Sigmoid colon (tissue), 7 donors: ENCODE results near the gene RNF8. TPM values are rescaled to one million over a fixed set of nuclear protein-coding genes. Genes with fewer than 3 reads are reported as not detected.

Source experiments
- DNase-seq: peaks from one replicate; pipeline ENCODE4 v3.0.0-alpha.2; 2019
- H3K27ac ChIP-seq, 4 donors: fragments of 200-600 bp; sonication (generic); one replicate each; pipeline ENCODE4 v1.5.1; 2016 to 2019; ENCODE audit warnings: mild to moderate bottlenecking in 1 of 4
- H3K27me3 ChIP-seq, 3 donors: fragments of 200-600 bp; sonication (generic); one replicate each; pipeline ENCODE4 v1.5.1; 2019; ENCODE audit warnings: mild to moderate bottlenecking in 1 of 3
- H3K36me3 ChIP-seq, 4 donors: fragments of 200-600 bp; sonication (generic); one replicate each; pipeline ENCODE4 v1.5.1; 2016 to 2019
- H3K4me1 ChIP-seq, 4 donors: fragments of 200-600 bp; sonication (generic); one replicate each; pipeline ENCODE4 v1.5.1; 2017 to 2019
- H3K4me3 ChIP-seq, 4 donors: fragments of 200-600 bp; sonication (generic); one replicate each; pipeline ENCODE4 v1.5.1; 2017 to 2019; ENCODE audit warnings: mild to moderate bottlenecking in 2 of 4, moderate library complexity in 1 of 4
- H3K9me3 ChIP-seq, 4 donors: fragments of 200-600 bp in 3 of 4; sonication (generic) in 3 of 4; one replicate each; pipeline versions ENCODE4 v1.5.1 to v1.6.1; 2013 to 2019
- EP300 ChIP-seq, 4 donors: sonication (generic); formaldehyde crosslinking; IDR thresholded peaks; one replicate each; pipeline ENCODE4 v1.6.1; 2017; ENCODE audit warnings: antibody characterized with exemption in 4 of 4
- POLR2A ChIP-seq, 2 donors: fragments of 450-650 bp; IDR thresholded peaks; one replicate each; pipeline ENCODE4 v1.6.1; 2016; ENCODE audit warnings: antibody characterized with exemption in 2 of 2, mild to moderate bottlenecking in 2 of 2, moderate library complexity in 2 of 2
- POLR2AphosphoS5 ChIP-seq, 4 donors: sonication (generic); formaldehyde crosslinking; IDR thresholded peaks; one replicate each; pipeline ENCODE4 v1.6.1; 2017; ENCODE audit warnings: antibody characterized with exemption in 4 of 4
- WGBS, 2 donors: extraction: QIAGEN DNeasy Blood & Tissue Kit; methylation state at CpG; one replicate each; pipeline ENCODE4 v1.1.7; 2013; 5-methylcytosine and 5-hydroxymethylcytosine counted together
- intact Hi-C: fragments of 100-400 bp; cut with DNase I; formaldehyde crosslinking; loops from one replicate; pipeline ENCODE4 v1.15.1; 2023
- polyA plus RNA-seq, 3 donors: library from polyadenylated mRNA; stranded (reverse); fragments of 200-250 nt; gene quantifications; one replicate each; pipeline ENCODE4 v1.2.3, GENCODE V29; 2013
- total RNA-seq, 4 donors: library from RNA; depleted of rRNA; stranded (reverse); fragments of >200 nt; gene quantifications; one replicate each; pipeline ENCODE4 v1.1.0, GENCODE V29; 2016
- TF ChIP-seq, protein P1 (sequence below), 4 experiments: fragments of 450-650 bp in 3 of 4; fragments of 200-600 bp in 1 of 4; IDR thresholded peaks; one replicate each; pipeline ENCODE4 v1.5.1; 2016 to 2019; ENCODE audit warnings: antibody characterized with exemption in 4 of 4, mild to moderate bottlenecking in 3 of 4, moderate library complexity in 2 of 4
- donor health status: healthy with polysubstance abuse.
- donor health status: Bipolar disorder and iron deficiency.
- donor health status: healthy.

Gene RNF8
- total and polyA plus RNA-seq, 7 donors, result 8.8 to 18.5 (median 11.6) TPM

DNA sequence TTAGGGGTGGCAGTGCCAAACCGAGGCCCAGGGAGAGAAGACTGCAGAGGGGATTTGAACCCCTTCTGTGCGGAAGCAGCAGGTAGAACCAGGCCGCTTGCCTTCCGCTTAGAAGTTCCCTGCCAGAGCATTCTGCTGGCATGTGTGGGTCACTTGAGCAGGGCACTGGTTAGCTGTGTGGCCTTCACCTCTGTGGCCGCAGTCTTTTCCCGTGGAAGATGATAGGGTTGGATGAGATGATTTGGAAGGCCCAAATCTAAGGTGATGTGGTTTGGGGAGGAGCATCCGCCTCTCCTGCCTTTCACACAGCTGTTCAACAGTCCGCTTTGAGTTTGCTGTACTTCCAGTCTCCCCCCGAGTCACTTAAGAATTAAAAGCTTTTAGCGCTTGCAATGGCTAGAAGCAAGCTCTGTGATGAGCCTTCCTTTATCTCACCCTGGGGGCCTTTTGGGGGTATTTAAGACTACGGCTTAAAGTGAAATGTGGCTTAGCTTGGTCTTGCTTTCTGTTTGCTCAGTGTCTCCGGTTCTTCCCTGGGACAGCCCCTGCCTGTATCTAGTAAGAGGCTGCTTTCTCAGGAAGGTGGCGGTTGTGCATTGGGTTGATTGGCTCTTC, 80.0 kb downstream of the RNF8 start:
- Histone ChIP-seq H3K27me3 (no peaks in the 10 kb centered on the region), H3K4me1 (peaks cover 0 to 26% (median 24%) of the 10 kb centered on the region in 4 donors), H3K36me3 (peaks cover 0 to 34% (median 11%) of the 10 kb centered on the region in 4 donors), H3K9me3 (no peaks in the 10 kb centered on the region), H3K27ac (peak overlapping the region; percentile 90 to 96 (median 94)), H3K4me3 (peak overlapping the region; percentile 81 to 97 (median 95))
- DNase-seq, result no peak
- intact Hi-C loops, result loop anchor here (2.0 kb wide), 1 partner anchor 65 kb away; the partner anchor contains the start of gene CCDC167
- WGBS, 2 donors, result 7 to 8% methylated on average over 13 of the region's 13 CpGs
- TF ChIP-seq POLR2A (IDR thresholded peaks at IDR 0.05) (no peak), POLR2AphosphoS5 (IDR thresholded peaks at IDR 0.05) (no peak), EP300 (IDR thresholded peaks at IDR 0.05) (no peak)
- TF ChIP-seq, protein P1, sequence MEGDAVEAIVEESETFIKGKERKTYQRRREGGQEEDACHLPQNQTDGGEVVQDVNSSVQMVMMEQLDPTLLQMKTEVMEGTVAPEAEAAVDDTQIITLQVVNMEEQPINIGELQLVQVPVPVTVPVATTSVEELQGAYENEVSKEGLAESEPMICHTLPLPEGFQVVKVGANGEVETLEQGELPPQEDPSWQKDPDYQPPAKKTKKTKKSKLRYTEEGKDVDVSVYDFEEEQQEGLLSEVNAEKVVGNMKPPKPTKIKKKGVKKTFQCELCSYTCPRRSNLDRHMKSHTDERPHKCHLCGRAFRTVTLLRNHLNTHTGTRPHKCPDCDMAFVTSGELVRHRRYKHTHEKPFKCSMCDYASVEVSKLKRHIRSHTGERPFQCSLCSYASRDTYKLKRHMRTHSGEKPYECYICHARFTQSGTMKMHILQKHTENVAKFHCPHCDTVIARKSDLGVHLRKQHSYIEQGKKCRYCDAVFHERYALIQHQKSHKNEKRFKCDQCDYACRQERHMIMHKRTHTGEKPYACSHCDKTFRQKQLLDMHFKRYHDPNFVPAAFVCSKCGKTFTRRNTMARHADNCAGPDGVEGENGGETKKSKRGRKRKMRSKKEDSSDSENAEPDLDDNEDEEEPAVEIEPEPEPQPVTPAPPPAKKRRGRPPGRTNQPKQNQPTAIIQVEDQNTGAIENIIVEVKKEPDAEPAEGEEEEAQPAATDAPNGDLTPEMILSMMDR (IDR thresholded peaks at IDR 0.05), result no peak

DNA sequence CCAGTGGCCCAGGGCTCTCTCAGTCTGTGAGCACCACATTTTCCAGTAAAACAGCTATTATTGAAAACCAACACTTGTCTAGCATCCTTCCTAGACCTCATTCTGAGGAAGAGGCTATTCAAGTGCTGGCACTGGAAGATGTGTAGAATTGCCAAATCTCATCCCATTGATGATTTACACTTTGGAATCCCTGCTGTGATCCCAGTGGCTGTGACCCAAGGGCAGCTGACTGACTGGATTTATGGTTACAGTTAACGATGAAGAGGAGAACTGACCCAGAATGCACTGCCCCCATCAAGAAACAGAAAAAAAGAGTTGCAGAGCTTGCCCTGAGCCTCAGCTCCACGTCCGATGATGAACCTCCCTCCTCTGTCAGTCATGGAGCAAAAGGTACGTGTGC, 81.6 kb downstream of the RNF8 start:
- TF ChIP-seq POLR2A (IDR thresholded peaks at IDR 0.05) (no peak), POLR2AphosphoS5 (IDR thresholded peaks at IDR 0.05) (no peak), EP300 (IDR thresholded peaks at IDR 0.05) (no peak)
- TF ChIP-seq, protein P1 (IDR thresholded peaks at IDR 0.05), result no peak
- H3K36me3 ChIP-seq, result peaks cover 0 to 48% (median 11%) of the 10 kb centered on the region in 4 donors

DNA sequence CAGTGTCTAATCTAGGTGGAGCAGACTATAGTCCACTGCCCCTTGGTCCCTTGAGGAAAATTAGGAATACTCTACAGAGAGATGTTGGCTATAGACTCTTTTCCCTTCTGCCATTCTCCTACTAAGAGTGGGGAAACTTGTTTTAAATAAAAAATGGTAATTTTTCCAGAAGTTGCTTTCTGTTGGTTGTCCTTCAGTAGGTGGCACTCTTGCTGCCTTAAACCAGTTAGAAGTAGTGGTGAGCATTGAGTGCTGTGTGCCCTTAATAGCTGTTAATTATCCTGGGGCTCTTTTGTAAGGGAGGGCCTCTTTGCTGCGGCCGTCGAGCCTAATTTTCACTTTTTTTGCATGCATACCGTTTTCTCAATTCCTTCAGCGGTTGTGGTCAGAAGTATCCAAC, 82.0 kb downstream of the RNF8 start:
- Histone ChIP-seq H3K36me3 (peaks cover 0 to 53% (median 11%) of the 10 kb centered on the region in 4 donors), H3K27me3 (no peaks in the 10 kb centered on the region), H3K27ac (no peak overlapping the region), H3K4me3 (no peak overlapping the region), H3K9me3 (no peaks in the 10 kb centered on the region), H3K4me1 (peaks cover 0 to 26% (median 24%) of the 10 kb centered on the region in 4 donors)
- no peak for DNase-seq
- 89 to 93% methylated on average over 5 of the region's 5 CpGs for WGBS, 2 donors
- intact Hi-C loops, result no loop called here
- TF ChIP-seq EP300 (IDR thresholded peaks at IDR 0.05) (no peak), POLR2A (IDR thresholded peaks at IDR 0.05) (no peak), POLR2AphosphoS5 (IDR thresholded peaks at IDR 0.05) (no peak)
- TF ChIP-seq, protein P1 (IDR thresholded peaks at IDR 0.05), result no peak

More for the DNA sequence above, 81.6 kb downstream of the RNF8 start:
- Histone ChIP-seq H3K4me1 (peaks cover 0 to 26% (median 24%) of the 10 kb centered on the region in 4 donors), H3K9me3 (no peaks in the 10 kb centered on the region), H3K27me3 (no peaks in the 10 kb centered on the region), H3K4me3 (no peak overlapping the region), H3K27ac (no peak overlapping the region)
- DNase-seq, result no peak
- WGBS, 2 donors, result 87% methylated on average over 4 of the region's 4 CpGs
- intact Hi-C loops, result no loop called here

DNA sequence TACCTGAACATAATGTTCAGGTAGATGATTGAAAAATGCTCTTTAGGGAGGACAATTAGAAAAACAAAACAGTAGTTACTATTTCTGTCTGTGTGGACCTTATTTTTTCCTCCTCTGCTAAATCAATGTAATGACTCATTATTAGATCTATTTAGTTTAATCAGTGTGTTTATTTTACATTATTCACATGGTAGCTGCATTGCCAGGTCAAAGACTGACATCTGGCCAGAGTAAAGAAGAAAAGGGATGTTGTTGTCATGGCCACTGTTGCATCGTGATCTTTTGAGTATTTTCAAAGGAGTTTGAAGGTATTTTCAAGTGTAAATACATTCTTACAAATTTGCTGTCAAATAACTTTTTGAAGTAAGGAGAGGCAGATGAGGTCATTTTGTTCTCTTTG, 85.1 kb downstream of the RNF8 start:
- no peak overlapping the region for H3K27ac ChIP-seq
- WGBS, 2 donors, result 66 to 79% methylated on average over 1 of the region's 1 CpG
- DNase-seq, result no peak

More for the DNA sequence above, 85.1 kb downstream of the RNF8 start:
- peaks cover 0 to 63% (median 11%) of the 10 kb centered on the region in 4 donors for H3K36me3 ChIP-seq
- no peak overlapping the region for H3K4me3 ChIP-seq
- intact Hi-C loops, result no loop called here
- H3K27me3 ChIP-seq, result no peaks in the 10 kb centered on the region
- no peak for TF ChIP-seq POLR2AphosphoS5 (IDR thresholded peaks at IDR 0.05)
- TF ChIP-seq, protein P1 (IDR thresholded peaks at IDR 0.05), result no peak
- TF ChIP-seq POLR2A (IDR thresholded peaks at IDR 0.05), result no peak
- no peaks in the 10 kb centered on the region for H3K9me3 ChIP-seq
- peaks cover 0 to 34% (median 26%) of the 10 kb centered on the region in 4 donors for H3K4me1 ChIP-seq
